SIG-M5 treated with dmso at 0.1 percent for 504 hours (cell line): ENCODE data around the gene SEPTIN10.
"Not testable (repeated sequence)": the region's sequence is repeated elsewhere in the genome, so short reads cannot be mapped to it uniquely, and the experiment has no call there.

Source experiments
- DNase-seq: peaks from one replicate; lab custom pipeline; 2025; ENCODE audit not compliant: unreplicated experiment; lab: John Stamatoyannopoulos, UW

SEPTIN10 gene

DNA sequence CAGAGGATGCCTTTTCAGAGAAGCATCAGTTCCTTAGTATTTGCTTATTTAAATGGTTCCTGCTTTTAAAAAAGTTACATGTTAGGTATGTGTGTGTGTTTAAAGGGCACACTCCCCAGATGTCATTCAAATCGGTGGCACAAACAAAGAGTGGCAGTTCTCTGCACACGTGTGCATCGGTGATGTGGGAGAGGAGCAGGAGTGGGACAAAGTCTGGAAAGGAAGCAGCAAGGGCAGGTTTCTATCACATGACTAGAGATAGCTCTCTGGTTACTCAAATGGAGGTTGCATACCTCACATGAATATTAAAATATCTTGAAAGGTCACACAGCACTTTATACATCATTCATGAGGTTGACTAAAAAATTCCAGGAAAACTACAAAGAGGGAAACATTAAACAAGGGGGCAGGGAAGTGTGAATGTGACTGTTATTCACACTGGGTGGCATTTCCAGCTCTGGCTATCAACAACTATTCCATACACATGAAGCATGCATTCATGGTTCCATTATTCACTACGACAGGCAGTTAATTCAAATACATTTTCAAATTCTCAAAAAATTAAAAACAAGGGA, 64.7 kb downstream of the SEPTIN10 start:
- no peak for DNase-seq

DNA sequence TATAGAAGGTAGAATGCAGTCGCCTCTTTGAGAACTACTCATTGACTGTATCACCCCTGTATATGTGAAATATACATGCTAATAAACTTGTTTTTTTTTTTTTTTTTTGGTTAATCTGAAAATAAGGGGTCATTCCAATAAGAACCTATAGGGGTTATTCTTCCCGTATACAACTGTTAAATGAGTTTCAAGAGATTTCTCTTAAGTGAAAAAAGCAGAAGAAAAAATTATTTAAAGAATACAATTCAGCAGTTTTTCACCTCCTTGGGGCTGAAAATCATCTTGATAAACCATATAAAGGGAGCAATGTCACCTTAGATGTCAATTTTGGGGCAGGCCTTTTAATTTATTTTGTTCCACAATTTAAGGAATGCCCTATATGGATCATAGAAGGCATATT, 66.5 kb downstream of the SEPTIN10 start:
- DNase-seq: no peak

DNA sequence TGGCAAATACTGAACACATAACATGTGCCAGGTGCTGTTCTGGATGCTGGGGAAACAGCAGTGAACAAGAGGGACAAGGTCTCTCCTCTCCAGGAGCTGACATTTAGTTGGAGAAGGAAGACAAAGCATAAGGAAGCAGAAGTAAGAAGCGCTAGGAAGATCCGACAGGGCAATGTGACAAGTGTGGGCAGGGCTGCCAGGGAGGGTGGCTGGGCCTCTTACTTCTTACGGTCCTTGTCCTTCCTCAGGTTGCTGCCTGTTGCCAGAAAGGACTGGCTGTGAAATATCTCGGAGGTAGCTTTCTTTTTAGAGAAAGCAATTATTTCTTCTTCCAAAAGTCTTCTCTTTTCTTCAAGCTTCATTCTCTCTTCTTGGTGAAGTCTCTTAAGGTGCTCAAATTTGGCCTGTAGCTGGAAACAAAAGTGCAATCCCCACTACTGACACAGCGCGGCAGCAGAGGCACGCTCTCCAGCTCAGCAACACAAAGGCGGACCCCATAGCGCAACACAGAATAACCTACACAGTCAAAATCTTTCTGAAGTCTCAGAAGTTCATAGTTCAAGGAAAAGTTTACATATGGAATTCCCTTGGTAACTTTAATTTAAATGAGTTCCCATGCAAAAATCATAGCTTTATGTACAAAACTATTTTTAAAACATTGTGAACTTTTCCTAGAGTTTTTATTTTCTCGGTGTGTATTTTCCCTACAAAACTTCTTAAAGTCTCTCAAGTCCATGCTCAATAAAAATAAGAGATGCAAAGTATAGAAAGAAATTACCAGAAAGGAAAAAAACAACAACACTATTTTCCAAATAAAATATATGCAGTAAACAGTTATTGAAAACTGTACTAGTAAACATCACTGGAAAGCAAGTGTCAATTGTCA, 67.7 kb downstream of the SEPTIN10 start:
- DNase-seq: peak; percentile 66

DNA sequence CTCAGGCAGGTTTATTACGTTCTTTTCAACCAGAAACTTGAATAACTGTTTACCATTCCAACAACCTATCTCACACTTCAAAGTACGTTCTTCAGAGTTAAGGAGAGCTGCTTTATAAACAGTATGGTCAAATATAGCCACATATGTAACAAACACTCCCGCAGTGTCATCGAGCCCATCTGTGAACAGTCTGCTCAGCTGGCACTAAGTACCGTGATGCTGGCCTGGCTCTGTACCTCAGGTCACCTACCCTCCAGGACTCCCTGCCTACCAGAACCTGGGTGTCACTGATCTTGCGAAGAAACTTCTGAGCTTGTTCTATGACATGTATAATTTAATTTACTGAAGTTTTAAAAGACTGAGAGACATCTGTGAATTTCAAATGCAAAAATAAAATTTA, 71.4 kb downstream of the SEPTIN10 start:
- DNase-seq: no peak

DNA sequence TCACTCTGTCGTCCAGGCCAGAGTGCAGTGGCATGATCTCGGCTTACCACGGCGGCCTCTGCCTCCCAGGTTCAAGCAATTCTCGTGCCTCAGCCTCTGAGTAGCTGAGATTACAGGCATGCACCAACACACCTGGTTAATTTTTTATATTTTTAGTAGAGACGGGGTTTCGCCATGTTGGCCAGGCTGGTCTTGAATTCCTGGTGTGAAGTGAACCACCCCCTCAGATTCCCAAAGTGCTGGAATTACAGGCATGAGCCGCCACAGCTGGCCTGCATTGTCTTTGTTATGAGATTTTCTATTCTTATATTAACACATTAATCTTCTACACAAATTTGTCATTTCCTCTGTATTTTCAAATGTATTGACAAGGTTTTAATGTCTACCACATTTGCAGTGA, 75.2 kb downstream of the SEPTIN10 start:
- DNase-seq: no peak

DNA sequence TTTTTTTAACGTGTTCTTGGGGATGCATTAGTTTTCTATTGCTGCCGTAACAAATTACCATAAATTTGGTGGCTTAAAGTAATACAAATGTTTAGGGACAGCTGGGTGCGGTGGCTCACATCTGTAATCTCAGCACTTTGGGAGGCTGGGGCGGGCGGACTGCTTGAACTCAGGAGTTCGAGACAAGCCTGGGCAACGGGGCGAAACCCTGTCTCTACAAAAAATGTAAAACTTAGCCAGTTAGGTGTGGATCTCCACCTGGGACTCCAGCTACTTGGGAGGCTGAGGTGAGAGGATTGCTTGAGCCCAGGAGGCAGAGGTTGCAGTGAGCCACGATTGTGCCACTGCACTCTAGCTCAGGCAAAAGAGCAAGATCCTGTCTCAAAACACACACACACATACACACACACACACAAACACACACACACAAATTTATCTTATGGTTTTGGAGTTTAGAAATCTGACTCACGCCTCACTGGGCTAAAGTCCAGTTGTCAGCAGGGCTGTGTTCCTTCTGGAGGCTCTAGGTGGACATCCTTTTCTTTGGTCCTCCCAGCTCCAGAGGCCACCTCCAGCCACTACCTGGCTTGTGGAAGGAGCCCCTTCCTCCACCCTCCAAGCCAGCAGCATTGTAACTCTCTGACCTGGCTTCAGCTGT, 76.1 kb downstream of the SEPTIN10 start:
- no peak for DNase-seq

DNA sequence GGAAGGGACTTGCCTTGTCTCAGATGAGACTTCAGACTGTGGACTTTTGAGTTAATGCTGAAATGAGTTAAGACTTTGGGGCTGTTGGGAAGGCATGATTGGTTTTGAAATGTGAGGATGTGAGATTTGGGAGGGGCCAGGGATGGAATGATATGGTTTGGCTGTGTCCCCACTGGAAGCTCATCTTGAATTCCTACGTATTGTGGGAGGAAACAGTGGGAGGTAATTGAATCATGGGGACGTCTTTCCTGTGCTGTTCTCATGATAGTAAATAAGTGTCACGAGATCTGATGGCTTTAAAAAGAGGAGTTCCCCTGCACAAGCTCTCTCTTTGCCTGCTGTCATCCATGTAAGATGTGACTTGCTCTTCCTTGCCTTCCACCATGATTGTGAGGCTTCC, 77.2 kb downstream of the SEPTIN10 start:
- DNase-seq: not testable (repeated sequence)

DNA sequence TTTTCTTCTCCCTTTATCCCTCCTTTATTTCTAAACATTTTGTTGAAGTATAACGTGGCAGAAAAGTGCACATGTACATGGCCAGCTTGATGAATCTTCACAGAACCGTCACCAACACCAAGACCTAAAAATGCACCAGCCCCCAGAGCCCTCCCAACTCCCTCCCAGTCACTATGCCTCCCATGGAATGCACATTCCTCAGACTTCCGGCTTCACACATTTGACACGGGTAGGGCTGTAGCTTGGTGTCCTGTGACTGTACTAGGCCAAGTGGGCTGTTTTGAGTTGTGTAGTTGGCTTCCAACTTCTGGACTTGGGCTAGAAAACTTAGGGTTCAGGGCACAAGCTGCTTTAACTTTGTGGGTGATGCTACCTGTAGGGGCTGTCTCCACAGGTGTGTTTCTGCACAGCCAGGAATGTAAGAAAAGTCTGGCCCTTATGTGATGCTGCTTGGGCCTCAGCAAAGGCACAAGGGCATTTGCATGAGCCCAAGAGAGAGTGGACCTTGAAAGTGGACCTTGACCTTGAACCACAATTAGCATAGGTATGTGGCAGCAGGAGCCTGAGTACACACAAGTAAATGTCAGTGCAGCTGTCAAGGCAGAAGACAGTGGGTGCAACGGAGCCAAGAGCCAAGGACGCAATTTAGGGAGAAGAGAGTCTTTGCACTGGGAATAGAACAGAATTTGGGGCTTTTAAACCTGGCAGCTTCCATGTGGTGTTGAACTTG, 78.4 kb downstream of the SEPTIN10 start:
- DNase-seq: no peak

DNA sequence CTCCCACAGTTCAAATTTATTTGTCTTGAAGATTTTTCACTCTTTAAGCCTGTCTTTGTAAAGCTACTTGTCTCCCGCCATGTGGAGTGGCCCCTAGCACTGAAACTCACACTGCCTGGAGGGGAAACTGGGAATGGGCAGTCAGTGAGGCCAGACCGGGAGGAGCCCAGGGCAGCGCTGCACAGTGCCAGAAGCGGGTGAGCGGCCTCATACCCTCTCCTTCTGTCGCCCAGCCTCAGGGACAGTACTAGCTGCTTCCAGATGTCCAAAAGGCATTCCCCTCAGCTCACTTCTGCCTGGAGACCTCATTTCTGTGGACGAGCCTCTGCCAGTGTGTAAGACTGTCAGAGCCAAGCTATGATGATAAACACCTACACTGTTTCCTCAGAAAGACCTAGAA, 79.9 kb downstream of the SEPTIN10 start:
- no peak for DNase-seq

DNA sequence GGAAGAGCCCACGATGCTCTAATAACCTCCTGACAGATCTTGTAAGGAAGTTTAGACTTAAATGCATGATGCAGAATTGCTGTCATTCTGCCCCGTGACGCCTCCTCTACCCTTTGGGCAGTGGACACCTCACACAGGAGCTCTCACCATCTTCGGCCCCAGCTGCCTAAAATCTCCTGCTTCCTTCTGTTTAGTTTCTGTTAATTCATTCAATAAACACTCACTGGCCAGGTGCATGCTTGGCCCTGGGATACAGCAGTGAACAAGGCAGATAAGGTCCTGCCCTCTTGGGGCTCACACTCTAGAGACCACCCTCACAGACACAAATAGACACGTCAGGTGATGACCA, 81.1 kb downstream of the SEPTIN10 start:
- no peak for DNase-seq

DNA sequence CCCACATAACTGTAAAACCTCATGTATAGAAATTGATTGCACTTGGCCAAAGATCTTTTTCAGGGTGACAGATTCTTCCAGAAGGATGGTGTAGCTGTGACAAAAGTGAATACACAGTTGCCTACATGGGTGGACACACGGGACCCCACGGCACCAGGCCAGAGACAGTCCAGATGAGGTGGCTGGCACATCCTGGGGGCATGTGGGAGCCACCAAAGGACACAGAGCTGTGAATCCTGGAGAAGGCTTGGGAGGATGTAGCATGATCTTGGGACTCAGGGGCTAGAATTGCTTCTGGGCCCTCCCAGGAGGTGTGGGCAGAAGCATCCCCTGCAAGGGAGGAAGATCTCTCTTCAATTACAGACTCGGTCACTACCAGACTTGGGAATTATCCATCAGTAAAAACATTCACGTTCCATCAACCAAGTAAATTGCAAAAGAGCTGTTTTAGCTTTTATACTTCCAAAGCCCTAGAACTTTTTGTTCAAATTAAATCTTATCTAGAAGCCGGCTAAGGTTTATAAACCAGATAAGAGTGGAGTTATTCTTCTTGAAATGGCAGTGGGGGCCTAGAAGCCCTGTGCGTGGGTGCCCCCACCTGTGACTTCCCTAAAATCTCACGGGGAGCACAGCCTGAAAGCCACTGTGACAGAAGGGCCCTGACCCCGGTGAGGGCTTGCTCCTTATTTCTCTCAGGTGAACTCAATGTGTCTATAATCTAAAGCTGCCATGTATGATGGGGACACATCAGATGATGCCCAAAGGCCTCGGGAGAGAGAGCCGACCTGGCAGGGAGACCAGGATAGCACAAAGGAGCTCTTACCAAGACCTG, 81.7 kb downstream of the SEPTIN10 start:
- no peak for DNase-seq

DNA sequence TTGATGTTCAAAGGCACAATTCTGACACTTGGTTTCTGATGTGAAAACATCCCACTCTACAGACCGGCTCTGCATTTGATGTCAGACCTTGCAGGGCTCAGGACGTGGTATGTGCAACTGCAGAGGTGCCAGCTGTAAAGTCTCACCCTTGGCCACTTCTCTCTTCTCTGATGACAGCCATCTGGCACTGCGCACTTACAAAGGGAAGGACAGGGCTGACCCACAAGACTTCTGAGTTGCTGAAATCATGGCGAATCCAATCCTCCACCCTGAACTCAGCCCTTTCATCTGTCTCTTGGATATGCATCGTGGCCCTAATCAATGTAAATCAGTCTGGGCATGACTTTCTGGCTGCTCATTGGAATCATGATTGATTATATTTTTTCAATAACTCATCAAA, 82.5 kb downstream of the SEPTIN10 start:
- DNase-seq: no peak

DNA sequence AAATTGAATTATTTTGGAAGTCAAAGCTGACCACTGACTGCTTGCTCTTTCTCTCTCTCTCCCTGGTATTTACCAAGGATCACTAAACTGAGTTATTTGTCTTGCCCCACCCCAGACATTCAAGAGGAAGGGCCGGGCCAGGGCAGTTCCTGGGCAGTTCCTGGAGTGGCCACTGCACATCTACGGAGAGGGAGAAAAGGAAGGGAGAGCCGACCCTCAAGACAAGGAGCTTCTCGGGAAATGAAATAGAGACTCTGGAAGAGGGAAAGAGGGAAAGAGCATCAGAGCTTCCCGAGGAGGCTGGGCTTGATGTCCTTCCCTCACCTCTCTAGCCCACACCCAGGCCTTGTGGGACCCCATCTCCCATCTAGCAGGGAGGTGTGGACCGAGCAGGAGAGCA, 83.1 kb downstream of the SEPTIN10 start:
- no peak for DNase-seq

DNA sequence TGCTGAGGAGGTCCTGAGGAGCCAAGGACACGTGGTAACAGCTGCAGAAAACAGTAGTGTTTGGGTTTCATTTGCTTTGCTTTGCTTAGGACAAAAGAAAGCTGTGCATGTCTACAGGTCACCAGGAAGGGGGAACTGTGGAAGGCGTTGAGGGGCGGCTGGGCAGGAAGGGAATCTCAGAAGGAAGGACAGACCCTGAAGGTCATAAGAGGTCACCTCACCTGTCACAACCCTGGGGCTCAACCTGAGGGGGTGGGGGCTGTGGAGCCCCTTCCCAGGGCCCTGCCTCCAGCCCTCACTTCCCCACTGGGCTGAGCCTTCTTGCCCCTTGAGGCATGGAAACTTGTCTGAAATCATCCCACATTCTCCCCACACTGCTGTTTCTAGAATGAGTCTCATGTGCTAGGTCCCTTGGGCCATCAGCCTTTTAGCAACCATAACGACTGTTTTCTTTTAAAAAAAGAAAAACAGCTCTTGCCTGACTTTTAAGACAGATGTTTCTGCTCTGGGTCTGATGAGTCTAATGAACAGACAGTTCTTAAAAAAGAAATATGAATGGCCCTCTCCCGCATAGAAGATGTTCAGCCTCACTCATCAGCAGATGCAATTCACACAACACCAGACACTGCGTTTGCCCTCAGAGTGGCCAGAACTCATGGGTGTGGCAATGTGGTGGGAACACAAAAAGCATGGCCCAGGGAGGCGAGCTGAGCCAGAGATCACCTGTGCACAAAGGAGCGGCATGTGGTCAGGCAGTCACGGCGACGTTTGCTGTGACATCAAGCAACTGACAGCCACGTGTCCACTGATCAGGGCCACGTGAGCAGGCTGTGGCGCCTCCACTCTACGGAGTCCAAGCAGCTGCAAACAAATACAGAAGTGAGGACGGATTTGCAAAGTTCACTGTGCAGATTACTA, 84.0 kb downstream of the SEPTIN10 start:
- no peak for DNase-seq

DNA sequence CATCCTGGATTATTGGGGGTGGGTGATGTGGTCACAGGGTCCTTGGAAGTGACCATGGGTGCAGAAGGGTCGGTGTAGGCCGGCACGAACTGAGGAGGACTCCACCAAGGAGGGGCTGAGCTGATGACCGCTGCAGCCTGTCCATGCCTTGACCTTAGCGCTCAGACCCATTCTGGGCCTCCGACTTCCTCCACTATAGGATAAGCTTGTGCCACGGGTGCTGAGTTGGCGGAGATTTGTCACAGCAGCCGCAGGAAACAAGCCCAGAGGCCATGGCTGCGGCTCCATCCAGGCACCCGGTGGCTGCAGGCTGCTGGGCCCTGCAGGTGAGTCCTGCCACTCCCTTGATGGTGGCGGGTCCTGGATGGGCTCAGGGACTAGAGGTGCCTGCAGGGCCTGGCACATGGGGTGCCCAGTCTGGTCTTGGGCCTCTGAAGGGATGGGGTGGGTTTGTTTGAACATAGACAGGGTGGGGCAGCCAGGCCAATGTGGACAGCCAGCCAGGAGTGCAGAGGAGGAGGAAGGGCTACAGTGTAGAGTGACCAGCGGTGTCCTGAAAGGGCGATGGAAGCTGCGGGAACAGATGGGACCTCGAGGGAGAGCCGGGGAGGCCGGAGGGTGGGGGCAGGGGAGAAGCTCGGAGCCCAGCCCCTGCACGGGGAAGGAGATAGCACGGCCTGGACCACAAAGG, 84.8 kb downstream of the SEPTIN10 start:
- DNase-seq: no peak

DNA sequence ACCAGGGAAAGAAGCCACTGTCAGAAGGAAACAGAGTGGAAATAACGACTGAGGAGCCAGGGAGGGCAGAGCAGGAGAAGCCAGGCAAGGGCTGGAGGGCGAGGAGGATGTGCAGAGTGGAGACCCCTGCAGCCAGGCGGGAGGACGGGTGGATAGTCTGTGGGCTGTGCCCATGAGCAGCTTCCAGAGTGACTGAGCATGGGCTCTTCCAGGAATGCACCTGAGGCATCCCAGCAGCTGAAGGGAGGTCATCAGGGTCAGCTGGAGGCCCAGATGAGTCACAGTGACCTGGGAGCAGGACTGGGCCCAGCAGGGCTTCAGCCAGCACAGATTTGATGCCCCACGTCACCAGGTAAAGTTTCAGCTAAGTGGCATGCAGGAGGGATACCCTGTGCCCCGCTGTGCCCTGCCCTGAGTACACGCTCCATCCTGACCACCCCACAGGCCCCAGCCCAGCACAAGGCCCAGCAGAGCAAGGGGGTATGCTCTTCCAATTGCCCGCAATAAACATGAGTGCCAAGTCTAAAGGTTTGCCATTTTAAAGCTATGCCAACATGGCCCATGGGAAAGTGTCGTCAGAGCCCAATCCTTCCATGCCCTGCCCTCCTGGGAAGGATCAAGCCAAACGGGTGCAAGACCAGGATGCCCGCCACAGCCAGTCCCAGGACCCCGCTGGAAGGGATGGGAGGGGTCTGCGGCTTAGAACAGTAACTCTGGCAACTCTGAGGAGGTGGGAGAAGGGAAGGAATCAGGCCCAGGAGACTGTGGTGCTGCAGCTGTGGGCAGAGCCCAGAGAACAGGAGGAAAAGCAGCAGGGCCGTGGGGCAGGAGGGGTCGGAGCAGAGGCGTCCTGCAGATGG, 85.7 kb downstream of the SEPTIN10 start:
- no peak for DNase-seq

DNA sequence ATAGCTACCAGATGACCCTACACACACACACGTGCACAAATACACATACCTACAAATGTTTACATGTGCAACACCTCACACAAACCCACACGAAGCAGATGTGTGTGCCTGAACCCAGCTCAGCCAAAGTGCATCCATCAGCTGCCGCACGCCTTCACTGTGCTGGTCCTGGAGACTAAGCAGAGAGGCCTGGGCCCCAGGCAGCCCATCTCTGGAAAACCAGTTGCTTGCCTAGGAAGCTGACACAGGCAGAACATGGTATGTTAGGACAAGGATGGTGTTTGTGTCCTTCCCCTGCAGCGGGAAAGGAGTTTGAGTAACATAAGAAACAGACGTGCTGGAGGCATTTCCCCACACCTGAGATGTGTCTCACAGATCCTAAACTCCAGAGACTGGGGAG, 86.7 kb downstream of the SEPTIN10 start:
- DNase-seq: no peak

DNA sequence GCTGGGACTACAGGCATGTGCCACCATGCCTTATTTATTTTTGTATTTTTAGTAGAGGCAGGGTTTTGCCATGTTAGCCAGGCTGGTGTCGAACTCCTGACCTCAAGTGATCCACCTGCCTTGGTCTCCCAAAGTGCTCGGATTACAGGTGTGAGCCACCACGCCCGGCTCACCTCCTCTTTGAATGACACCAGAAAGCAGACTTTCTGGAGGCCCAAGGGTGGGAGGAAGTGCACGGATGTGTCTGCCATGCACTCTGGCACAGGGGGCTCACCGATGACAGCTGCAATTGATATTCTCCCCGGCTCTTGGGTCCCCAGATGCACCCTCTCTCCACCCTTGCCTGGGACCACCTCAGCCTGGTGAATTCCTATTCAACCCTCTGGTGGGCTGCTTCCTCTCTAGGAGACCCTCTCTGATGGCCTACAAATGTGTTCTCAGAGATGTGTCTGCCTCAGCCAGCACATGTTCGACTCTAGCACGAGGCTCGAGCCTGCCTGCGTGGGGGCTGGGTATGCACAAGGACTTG, 87.3 kb downstream of the SEPTIN10 start:
- no peak for DNase-seq
